Testis (tissue), 2 donors: ENCODE measurements around the gene NAT8L.

Source experiments
- POLR2A ChIP-seq: fragments of 450-650 bp; IDR thresholded peaks from one replicate; pipeline ENCODE4 v1.6.1; 2017; ENCODE audit warnings: antibody characterized with exemption, mild to moderate bottlenecking, moderate library complexity
- TF ChIP-seq, protein P1 (sequence below), 3 experiments: fragments of 450-650 bp in 2 of 3; fragments of 200-600 bp in 1 of 3; sonication (generic) in 1 of 3; IDR thresholded peaks; one replicate each; pipeline ENCODE4 v1.5.1; 2016 to 2019; ENCODE audit warnings: antibody characterized with exemption in 3 of 3, mild to moderate bottlenecking in 2 of 3, moderate library complexity in 1 of 3

DNA sequence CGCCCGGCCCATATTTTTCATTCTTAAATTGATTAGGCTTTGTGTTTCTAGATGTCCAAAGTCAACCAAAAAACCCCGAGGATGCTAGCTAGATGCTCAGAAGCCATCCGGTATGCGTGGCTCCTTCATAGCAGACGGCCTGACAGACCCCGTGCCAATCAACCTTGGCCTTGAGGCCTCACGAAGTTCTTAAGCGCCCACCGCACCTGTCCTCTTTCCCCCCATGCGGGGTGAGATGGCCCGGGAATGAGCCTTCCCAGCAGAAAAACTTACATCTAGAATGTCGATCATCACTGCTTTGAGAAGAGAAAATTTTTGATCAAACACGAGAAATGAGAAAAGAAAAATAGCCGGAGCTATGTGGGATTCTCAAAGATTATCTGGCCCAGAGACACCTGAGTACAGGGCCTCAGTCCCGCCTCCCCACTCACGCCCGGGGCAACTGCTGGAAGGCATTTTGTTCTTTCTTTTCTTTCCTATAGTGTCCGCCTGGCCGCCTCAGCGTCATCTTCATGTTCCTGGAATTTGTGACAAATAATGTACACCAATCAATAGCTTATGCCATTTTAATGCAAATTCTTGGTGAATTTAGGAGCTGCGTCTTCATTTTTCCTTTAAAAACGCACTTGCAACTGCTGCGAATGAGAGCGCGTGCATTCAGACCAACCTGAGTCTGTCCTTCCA lies 1.6 kb upstream of the NAT8L start:
- TF ChIP-seq POLR2A, result no peak
- TF ChIP-seq, protein P1, sequence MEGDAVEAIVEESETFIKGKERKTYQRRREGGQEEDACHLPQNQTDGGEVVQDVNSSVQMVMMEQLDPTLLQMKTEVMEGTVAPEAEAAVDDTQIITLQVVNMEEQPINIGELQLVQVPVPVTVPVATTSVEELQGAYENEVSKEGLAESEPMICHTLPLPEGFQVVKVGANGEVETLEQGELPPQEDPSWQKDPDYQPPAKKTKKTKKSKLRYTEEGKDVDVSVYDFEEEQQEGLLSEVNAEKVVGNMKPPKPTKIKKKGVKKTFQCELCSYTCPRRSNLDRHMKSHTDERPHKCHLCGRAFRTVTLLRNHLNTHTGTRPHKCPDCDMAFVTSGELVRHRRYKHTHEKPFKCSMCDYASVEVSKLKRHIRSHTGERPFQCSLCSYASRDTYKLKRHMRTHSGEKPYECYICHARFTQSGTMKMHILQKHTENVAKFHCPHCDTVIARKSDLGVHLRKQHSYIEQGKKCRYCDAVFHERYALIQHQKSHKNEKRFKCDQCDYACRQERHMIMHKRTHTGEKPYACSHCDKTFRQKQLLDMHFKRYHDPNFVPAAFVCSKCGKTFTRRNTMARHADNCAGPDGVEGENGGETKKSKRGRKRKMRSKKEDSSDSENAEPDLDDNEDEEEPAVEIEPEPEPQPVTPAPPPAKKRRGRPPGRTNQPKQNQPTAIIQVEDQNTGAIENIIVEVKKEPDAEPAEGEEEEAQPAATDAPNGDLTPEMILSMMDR (IDR thresholded peaks at IDR 0.05), result no peak
